HG02840 (cell line): Measurements from ENCODE around the gene TENM4.
"Not testable (repeated sequence)": the region's sequence is repeated elsewhere in the genome, so short reads cannot be mapped to it uniquely, and the experiment has no call there.

Experiments used
- ATAC-seq: cut with Tn5 transposase; IDR thresholded peaks from one replicate; pipeline ENCODE4 v1.9.1; 2021; ENCODE audit warnings: mild to moderate bottlenecking, moderate library complexity, moderate number of reproducible peaks; ENCODE audit not compliant: unreplicated experiment, low FRiP score

The TENM4 gene

DNA sequence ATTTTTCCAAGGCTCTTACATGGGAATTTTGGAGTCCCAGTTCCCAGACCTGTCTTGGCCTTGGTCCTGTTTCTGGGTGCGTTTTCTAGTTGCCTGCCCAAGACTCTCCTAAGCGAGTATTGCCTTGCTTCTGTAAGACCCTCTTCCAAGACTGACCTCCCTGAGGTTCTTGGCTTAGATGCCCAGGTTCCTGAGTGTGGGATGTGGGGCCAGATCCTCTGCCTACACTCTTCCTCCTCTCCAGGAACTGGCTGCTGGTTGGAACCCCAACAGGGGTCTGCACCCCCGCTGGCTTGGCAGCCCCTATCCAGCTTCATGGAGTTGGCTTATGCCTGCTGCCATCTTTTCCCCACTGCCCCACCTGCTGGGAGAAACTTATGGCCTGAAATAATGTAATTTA, 429.5 kb downstream of the TENM4 start:
- no peak for ATAC-seq

DNA sequence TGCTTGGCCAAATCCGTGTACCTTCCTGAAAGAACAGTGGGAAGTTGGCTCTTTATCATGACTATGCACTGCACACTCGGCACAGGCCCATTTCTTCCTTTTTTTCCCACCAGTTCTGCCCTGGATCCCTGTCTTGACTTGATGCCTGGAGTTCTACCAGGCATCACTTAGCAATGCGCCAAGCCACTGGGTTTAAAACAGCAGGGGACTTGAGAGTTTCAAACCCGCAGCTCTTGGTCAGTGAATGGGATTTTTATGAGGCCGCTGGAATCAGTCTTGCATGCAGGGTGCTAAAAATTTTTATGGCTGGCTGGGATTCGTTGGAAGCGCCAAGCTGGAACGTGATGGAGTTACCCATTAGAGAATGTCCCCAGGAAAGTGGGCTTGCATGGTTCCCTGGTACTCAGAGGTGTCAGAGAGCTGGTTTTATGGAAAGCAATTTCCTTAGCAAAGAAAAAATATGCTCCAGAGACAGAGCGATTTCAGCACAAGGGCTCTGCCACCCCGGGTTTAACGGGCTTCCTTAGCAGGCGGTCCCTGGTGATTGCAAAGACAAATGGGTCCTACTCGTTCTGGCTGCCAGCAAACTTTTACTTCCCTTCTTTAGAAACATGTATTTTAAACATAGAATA, 432.9 kb downstream of the TENM4 start:
- no peak for ATAC-seq

DNA sequence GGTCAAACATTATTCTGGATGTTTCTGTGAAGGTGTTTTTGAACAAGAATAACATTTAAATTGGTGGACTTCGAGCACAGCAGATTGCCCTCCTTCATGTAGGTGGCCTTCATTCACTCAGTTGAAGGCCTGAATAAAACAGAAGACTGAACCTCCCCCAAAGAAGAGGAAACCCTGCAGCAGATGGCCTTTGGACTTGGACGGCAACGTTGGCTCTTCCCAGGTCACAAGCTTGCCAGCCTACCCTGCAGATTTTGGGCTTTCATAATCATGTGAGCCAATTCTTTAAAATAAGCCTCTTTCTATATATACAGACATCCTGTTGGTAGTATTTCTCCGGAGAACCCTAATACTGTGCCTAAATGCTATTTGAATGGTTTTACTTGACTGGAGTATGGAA, 434.0 kb downstream of the TENM4 start:
- no peak for ATAC-seq

DNA sequence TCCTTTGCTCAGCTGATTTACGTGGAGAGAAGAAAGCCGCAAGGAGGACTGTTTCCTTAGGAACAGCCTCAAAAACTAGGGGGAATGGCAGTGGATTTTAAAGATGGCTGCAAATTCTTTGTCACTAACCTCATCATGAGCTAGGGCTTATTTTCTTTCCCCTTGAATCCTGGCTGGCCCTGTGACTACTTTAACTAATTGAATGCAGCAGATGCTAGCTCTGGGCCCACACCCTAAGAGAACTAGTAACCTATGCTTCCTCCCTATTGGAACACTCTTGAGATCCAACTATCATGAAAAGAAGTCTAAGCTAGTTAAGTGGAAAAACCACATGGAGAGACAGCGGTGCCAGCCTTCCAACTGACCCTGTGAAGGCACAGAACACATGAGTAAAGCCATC, 444.8 kb downstream of the TENM4 start:
- no peak for ATAC-seq

DNA sequence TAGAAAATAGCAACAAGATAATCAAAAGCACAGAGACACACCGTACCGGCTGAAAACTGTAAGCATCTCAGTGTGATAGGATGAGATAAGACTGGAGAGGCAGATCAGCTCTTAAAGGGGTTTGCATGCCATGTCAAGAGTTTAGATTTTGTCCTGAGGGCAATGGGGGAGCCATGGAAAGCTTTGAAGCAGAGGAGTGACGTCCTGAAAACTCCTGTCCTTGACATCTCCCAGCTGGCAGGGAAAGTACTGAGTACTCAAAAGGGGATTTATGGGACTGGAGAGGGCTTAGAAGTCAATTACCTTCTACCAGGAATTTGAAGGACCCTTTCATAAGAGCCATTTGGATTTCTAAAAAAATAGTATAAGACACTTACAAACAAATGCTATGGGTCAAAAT, 445.7 kb downstream of the TENM4 start:
- ATAC-seq = no peak

DNA sequence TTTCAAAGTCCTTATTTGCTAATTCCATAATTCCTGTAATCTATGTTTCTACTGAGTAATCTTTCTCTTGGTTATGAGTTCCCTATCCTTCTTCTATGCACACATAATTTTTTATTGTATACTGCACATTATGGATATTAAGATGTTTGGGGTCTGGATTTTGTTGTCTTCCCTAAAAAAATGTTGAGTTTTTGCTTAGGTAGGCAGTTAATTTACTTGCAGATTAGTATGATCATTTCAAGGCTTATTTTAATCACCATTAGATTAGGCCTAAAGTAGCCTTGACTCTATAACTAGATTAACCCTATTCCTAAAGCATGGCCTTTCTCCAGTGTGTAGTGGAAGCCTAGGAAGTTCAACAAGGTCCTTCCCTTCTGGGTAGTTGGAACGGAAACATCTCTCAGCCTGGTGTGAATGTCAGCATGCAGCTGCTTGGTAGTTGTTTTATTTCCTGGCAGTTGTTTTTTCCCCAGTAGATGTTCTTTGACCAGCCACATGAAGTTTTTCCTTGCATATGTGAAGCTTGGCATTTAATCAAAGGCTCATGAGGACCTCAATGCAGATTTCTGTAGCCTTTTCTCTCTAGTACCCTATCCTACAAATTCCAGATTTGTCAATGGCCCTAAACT, 446.9 kb downstream of the TENM4 start:
- no peak for ATAC-seq

DNA sequence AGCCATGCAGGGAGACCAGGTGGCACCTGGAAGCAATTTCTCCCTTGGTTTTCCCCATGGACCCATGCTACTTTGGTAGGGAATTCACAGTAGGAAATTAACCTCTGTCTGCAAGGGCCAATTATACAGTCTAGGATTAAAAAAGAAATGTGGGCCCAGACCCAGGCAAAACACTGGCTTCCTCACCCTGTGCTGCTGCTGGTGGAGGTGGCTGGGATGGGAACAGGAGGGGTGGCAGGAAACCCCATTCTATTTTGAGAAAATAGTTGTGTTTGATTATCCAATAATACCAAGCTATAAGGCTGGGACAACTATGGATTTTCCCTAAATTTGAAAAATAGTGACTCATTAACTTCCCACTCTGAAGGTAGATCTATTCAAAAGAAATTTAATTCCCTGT, 449.1 kb downstream of the TENM4 start:
- no peak for ATAC-seq

DNA sequence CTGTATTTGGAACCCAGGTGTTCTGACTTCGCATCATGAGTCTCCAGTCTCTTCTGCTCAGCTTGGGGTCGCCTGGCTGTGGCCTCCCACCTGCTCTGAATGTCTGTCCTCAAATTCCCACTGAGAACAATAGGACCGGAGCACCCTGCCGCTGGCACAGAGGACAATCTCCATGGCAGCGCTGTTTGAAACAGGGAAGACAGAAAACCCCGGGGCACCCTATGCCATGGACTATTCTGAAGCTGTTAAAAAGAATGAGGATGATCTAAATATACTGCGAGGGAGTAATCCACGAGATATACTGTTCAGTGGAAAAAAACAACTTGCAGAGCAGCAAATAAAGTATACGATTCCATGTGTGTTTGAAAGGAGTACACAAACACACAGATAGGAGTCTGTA, 450.6 kb downstream of the TENM4 start:
- no peak for ATAC-seq

DNA sequence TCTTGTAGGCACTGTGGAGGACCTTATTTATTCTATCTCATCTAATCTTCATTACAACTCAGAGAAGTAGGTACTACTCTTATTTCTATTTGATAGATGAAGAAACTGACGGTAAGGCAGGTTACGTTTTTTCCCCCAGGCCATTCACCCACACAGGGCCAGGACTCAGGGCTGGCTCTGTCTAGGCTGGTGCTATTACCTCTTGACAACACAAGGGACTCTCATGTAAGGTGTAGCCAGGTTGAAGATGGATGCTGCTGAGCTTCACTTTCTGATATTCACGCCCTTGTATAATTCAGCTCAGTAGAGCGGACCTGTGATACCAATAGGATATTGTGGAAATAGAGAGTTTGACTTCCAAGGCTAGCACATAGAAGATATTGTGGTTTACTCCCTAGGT, 453.1 kb downstream of the TENM4 start:
- no peak for ATAC-seq

DNA sequence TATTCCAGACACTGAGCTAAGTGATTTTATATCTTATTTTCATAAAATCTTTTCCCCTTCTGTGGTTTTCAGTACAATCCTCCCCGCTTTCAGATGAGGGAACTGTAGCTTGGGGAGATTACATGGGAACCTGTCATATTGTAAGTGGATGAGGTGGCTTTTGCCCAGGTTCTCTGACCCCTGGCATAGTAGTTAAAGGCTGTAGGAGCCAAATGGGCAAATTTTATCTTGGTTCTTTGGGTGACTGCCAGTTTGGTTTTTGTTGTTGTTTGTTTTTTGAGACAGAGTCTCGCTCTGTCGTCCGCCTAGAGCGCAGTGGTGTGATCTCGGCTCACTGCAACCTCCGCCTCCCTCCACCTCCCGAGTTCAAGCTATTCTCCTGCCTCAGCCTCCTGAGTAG, 454.5 kb downstream of the TENM4 start:
- ATAC-seq = no peak

DNA sequence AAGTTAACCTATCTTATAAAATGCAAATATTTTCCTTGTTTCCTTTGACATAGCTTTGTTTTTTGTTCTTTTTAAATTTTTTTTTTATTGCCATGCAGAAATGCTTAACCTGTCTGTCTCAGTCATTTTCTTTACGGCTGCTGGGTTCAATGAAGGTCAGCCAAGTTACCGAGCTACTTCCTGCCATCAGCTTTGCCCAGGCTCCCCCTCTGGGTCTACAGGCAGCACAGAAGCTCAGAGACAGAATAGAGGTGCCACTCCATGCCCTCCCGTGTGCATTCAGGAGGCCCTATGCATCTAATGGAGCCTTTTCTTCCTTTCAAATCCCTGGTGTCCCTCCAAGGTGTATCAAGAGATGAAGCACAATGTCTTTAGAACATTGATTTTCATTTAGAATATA, 455.2 kb downstream of the TENM4 start:
- ATAC-seq = no peak

DNA sequence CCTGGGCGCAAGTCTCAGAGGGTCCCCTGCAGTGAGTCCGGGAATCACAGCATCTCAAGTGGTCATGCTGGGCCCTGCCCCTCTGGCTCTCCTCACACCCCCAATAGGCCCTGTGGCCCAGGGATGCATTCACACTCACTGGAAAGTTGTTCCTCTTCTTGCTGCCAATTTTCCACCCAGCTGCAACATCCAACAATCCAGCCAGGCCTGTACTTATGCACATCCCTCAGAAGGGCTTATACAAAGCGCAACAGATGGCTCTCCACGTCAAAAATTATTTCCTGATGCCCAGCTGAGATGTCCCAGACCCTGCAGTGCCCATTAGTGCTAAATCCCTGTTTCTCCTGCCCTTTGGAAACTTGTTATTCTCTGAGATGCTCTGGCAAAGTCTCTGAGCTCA, 458.4 kb downstream of the TENM4 start:
- no peak for ATAC-seq

DNA sequence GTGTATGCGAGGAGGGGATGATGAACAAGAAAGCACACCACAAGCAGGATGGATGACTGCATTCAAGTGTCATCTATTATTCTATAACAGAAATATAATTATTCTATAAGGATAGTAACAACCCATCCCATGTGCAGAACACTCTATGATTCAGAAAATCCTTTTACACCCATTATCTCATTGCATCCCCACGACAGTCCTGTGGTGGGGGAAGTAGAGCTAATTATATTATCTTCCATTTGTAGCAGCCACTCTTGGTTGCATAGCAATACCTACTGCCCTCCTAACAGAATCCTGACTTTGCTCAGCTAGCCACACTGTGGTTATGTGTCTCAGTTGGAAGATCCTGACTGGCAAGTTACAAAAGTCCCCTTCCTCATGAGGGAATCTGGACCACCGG, 459.7 kb downstream of the TENM4 start:
- ATAC-seq = no peak

DNA sequence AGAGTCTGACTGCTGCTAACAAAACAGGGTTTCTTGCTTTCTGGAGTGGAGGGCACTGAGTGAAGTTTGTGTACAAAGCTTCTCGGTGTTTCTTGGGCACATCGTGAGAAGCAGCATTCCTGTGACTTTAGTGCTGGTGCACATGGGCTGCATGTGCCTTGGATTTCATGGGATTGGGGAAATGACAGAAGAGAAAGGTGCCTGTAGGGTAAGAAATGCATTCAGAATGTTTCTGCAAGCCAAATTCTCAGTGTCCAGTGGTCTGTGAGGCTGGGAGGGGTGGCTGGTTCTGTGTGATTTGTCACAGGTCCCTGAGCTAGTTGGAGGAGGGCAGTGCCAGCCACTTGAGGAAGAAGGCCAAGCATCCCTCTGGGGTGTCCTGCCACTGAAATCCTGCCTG, 462.0 kb downstream of the TENM4 start:
- ATAC-seq = no peak

DNA sequence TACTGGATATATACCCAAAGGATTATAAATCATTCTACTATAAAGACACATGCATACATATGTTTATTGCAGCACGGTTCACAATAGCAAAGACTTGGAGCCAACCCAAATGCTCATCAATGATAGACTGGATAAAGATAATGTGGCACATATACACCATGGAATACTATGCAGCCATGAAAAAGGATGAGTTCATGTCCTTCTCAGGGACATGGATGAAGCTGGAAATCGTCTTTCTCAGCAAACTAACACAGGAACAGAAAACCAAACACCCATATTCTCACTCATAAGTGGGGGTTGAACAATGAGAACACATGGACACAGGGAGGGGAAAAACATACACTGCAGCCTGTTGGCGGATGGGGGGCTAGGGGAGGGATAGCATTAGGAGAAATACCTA, 463.0 kb downstream of the TENM4 start:
- not testable (repeated sequence) for ATAC-seq

DNA sequence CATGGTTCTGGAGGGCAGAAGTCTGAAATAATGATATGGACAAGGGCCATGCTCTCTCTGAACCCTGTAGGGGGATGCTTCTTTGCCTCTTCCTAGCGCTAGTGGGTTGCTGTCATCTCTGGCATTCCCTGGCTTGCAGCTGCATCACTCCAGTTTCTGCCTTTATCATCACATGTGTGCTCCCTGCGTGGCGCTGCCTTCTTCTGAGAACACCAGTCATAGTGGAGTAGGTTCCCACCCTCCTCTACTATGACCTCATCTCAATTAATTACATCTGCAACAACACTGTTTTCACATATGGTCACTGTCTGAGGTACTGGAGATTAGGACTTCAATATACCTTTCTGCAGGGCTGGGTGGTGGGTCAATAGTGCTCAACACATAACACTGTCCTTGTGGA, 463.8 kb downstream of the TENM4 start:
- ATAC-seq = no peak

DNA sequence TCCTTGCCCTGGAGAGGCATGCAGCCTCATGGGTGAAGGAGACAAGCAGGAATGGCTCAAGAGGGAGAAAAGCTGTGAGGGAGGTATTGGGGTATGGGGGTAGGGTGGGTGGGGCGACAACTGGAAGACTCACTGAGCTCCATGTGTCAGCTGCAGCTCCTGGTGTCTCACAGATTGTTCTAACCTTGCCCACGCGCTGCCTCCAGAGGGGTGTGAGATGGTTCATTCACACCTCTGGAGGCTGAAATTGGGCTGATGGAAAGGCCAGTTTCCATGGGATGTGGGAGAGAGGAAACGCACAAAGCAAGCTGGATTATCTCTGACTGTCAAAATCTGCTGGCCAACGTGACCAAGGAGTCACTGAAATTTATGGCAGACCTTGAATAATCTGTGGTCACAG, 465.7 kb downstream of the TENM4 start:
- ATAC-seq = no peak

DNA sequence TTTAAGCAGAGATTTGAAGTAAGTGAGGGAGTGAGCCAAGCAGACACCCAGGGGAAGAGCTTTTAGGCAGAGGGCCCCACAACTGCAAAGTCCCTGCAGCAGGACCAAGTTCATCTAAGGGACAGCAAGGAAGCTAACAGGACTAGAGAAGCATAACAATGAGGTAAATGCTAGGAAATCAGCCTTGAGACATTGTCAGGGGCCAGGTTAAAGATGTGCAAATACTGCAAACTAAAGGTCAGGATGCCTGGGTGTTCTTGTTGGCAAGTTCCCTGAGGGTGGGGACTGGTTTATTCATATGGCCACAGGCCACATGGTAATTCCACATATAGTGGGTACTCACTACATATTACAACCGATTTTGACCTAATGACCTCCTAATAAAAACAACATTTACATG, 467.0 kb downstream of the TENM4 start:
- no peak for ATAC-seq

DNA sequence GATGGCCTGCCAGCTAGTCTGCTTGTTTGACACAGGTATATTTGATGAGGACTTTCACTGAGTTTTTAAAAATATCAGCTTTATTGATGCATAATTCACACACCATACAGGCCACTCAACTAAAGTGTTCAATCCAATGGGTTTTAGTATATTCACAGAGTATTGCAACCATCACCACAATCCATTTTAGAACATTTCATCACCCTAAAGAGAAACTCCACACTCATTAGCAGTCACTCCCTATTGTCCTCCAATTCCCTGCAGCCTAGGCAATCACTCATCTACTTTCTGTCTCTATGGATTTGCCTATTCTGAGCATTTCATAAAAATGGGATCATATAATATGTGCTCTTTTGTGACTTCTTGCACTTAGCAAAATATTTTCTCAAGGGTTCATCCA, 468.2 kb downstream of the TENM4 start:
- ATAC-seq = no peak

DNA sequence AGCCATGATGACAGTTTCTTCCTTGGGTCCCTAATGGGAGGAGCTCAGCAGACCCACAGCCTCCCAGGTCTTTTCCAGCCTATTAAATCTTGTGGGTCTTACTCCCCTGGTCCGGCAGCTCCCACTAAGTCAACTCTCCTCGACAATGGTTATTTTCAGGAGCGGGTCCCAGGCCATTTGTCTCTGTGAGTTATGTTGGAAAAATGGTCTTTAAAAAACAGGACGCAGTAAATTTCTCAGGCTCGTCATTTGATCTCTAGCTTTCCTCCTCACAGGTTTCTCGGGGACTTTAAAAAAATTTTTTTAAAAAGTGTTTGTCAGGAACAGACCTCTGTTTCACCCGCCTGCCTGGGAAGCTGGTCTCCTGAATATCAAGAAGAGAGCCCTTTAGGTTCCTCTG, 468.7 kb downstream of the TENM4 start:
- ATAC-seq = no peak

DNA sequence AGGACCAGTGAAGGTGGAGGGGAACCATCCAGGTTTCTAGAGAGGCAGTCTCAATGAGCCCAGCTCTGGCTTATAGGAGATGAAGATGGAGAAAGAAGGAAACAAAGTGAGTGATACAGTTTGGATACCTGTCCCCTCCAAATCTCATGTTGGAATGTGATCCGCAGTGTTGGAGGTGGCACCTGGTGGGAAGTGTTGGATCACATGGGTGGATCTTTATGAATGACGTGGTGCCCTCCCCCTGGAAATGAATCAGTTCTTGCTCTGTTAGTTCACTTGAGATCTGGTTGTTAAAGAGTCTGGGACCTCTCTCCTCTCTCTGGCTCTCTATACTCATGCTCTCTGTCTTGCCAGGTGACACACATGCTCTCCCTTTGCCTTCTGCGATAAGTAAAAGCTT, 473.0 kb downstream of the TENM4 start:
- no peak for ATAC-seq

DNA sequence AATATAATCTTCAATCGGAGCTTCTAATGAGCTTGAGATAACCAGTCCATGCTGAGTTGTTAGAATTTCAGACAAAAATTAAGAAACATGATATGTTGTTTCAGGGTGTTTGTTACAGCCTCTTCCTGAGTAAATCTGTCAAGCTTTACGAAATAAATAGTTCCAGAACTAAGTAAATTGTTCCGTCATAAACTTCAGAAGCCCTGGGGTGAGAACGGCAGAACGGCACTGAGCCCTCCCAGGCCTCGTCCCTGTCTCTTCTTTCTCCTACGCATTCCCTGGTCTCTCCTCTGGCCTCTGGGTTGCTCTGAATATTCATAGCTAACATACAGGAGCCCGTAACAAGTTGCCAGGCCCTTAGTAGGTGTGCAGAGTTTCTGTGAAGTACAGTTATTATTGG, 475.4 kb downstream of the TENM4 start:
- no peak for ATAC-seq
